Transverse colon (tissue), 4 donors: ENCODE results near the gene OTULIN.

Experiments used
- CTCF ChIP-seq, 5 experiments: fragments of 200-600 bp in 3 of 5; fragments of 450-650 bp in 2 of 5; sonication (generic) in 3 of 5; IDR thresholded peaks; 1 replicate in 2 of 5; 2 replicates in 3 of 5; pipeline ENCODE4 v1.5.1; 2016 to 2017; ENCODE audit warnings: antibody characterized with exemption in 5 of 5, inconsistent platforms in 3 of 5, mild to moderate bottlenecking in 2 of 5, moderate library complexity in 1 of 5
- EP300 ChIP-seq: sonication (generic); formaldehyde crosslinking; IDR thresholded peaks from one replicate; pipeline ENCODE4 v1.6.1; 2017; ENCODE audit warnings: antibody characterized with exemption, low read depth
- POLR2AphosphoS5 ChIP-seq, 3 donors: sonication (generic); formaldehyde crosslinking; IDR thresholded peaks; one replicate each; pipeline ENCODE4 v1.6.1; 2016; ENCODE audit warnings: antibody characterized with exemption in 3 of 3

DNA sequence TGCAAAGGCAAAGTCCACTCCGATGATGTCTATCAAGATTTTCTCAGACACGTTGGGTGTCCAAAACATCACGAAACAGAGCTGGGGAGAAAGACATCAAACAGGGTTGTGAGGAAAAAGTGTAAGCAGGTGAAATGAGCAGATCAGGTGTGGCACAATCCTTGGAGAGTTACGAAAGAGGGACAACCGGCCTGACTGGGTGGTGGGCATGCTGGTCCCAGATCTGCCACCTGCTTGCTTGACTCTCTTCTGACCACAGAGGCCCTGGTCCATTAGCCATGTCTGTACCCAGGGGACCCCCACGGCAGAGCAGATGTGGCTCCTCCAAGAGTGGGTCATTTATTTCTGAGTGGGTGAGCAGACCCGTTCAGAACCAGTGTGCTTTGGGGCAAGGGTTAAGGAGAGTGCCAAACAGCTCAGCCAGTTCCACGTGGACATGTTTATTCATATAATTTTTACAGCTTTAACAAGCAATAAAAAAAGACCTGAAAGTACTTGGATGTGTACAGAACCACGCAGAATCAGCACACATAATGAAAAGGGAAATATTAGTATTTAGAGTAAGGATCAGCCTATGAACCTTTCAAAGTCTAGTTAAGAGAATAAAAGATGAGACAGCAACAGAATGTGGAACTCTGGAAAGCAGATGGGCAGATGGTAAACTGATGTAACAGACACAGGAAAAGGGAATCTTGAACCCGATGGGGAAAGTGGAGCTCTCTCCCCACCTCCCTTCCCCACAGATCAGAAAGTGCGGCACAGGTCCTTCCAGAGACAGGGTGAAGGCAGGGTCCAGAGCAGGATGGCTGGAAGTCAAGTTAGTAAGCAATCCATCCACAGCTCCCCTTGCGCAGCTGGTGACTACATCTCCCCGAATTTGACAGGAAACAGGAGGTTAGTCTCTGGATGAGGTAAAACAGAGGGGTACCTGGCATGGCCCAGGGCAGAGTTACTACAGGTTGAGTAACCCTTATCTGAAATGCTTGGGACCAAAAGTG, 52.5 kb downstream of the OTULIN start:
- TF ChIP-seq CTCF (IDR thresholded peaks at IDR 0.05) (no peak), EP300 (no peak), POLR2AphosphoS5 (IDR thresholded peaks at IDR 0.05) (no peak)
